ENCODE results near the gene CD300C.
"Not testable (repeated sequence)": the region's sequence is repeated elsewhere in the genome, so short reads cannot be mapped to it uniquely, and the experiment has no call there.

Gene CD300C

GRCh38 chr17:74558882-74559519 is 13.1 kb upstream of the CD300C start:
- no peaks in the 10 kb centered on the region for H3K9me3 ChIP-seq (ENCODE audit: control insufficient read depth, insufficient read depth, low read length)
- H3K27ac ChIP-seq (ENCODE audit: low read depth, low read length), result no peak overlapping the region
- no peak overlapping the region for H3K4me3 ChIP-seq (ENCODE audit: low read length)
- no peaks in the 10 kb centered on the region for H3K79me2 ChIP-seq (ENCODE audit: control insufficient read depth, low read length)
- H3K4me1 ChIP-seq (ENCODE audit: control insufficient read depth, low read length), result no peaks in the 10 kb centered on the region
- no peaks in the 10 kb centered on the region for H4K20me1 ChIP-seq (ENCODE audit: control insufficient read depth, insufficient read depth, low read depth, low read length)
- no peaks in the 10 kb centered on the region for H3F3A ChIP-seq (ENCODE audit: control insufficient read depth, insufficient read depth)
- no peak overlapping the region for H3K4me2 ChIP-seq (ENCODE audit: low read length)
- H3K36me3 ChIP-seq (ENCODE audit: control insufficient read depth, low read length), result no peaks in the 10 kb centered on the region
- H3K9me2 ChIP-seq (replicated peaks; ENCODE audit: control insufficient read depth, low read length), result no peaks in the 10 kb centered on the region
- H3K27me3 ChIP-seq (ENCODE audit: control insufficient read depth, low read length), result no peaks in the 10 kb centered on the region
- TF ChIP-seq, protein P1, sequence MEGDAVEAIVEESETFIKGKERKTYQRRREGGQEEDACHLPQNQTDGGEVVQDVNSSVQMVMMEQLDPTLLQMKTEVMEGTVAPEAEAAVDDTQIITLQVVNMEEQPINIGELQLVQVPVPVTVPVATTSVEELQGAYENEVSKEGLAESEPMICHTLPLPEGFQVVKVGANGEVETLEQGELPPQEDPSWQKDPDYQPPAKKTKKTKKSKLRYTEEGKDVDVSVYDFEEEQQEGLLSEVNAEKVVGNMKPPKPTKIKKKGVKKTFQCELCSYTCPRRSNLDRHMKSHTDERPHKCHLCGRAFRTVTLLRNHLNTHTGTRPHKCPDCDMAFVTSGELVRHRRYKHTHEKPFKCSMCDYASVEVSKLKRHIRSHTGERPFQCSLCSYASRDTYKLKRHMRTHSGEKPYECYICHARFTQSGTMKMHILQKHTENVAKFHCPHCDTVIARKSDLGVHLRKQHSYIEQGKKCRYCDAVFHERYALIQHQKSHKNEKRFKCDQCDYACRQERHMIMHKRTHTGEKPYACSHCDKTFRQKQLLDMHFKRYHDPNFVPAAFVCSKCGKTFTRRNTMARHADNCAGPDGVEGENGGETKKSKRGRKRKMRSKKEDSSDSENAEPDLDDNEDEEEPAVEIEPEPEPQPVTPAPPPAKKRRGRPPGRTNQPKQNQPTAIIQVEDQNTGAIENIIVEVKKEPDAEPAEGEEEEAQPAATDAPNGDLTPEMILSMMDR (IDR thresholded peaks at IDR 0.05; ENCODE audit: low read depth, low read length, poor library complexity, severe bottlenecking), result no peak
- no peak for TF ChIP-seq EZH2phosphoT487 (IDR thresholded peaks at IDR 0.05; ENCODE audit: borderline replicate concordance, low read length)

DNA sequence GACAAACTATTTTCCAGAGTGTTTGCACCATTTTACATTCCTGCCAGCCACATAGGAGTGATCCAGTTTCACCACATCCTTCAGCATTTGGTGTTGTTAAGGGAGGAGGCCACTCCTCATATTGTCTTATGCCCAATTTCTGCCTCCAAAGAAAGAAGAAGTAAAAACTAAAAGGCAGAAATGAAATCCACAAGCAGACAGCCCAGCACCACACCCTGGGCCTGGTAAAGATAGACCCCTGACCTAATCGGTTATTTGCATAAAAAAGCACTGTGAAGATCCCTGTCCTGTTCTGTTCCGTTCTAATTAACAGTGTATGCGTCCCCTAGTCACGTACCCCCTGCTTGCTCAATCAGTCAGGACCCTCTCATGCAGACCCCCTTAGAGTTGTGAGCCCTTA is 12.5 kb upstream of the CD300C start:
- H3K79me2 ChIP-seq (ENCODE audit: control insufficient read depth, low read length); H3K9me2 ChIP-seq (replicated peaks; ENCODE audit: control insufficient read depth, low read length); H3K27me3 ChIP-seq (ENCODE audit: control insufficient read depth, low read length); H3K9me3 ChIP-seq (ENCODE audit: control insufficient read depth, insufficient read depth, low read length); H3K4me3 ChIP-seq (ENCODE audit: low read length); H3K4me1 ChIP-seq (ENCODE audit: control insufficient read depth, low read length); H4K20me1 ChIP-seq (ENCODE audit: control insufficient read depth, insufficient read depth, low read depth, low read length); H3F3A ChIP-seq (ENCODE audit: control insufficient read depth, insufficient read depth); H3K36me3 ChIP-seq (ENCODE audit: control insufficient read depth, low read length); H3K4me2 ChIP-seq (ENCODE audit: low read length); H3K27ac ChIP-seq (ENCODE audit: low read depth, low read length): not testable (repeated sequence)

DNA sequence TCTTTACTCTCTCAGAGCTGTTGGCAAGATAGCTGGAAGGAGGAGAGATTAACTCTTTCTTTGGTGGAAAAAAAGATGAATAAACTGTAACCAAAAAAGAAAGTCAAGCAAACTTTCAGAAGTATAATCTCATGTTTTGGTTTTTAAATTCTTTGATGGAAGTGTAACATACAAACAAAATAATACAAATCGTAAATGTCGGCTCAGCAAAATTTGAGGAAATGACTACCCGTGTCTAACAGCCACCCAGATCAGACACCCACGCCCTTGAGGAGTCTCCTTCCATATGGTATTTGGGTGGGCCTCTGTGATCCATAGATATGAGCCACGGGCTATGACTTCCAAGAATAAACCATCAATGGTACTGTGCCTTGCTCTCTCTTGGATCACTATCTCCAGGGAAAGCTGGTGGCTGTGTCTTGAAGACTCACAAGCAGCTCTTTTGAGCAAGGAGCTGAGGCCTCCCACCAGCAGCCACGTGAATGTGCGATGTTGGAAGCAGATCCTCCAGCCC is 9.6 kb upstream of the CD300C start:
- no peaks in the 10 kb centered on the region for H3K9me2 ChIP-seq (replicated peaks; ENCODE audit: control insufficient read depth, low read length)
- H3K36me3 ChIP-seq (ENCODE audit: control insufficient read depth, low read length), result no peaks in the 10 kb centered on the region
- H4K20me1 ChIP-seq (ENCODE audit: control insufficient read depth, insufficient read depth, low read depth, low read length), result no peaks in the 10 kb centered on the region
- no peak for TF ChIP-seq EZH2phosphoT487 (IDR thresholded peaks at IDR 0.05; ENCODE audit: borderline replicate concordance, low read length)
- no peak overlapping the region for H3K4me3 ChIP-seq (ENCODE audit: low read length)
- no peak overlapping the region for H3K27ac ChIP-seq (ENCODE audit: low read depth, low read length)
- no peaks in the 10 kb centered on the region for H3K9me3 ChIP-seq (ENCODE audit: control insufficient read depth, insufficient read depth, low read length)
- no peak overlapping the region for H3K4me2 ChIP-seq (ENCODE audit: low read length)
- H3K79me2 ChIP-seq (ENCODE audit: control insufficient read depth, low read length), result no peaks in the 10 kb centered on the region
- H3K4me1 ChIP-seq (ENCODE audit: control insufficient read depth, low read length), result no peaks in the 10 kb centered on the region
- H3F3A ChIP-seq (ENCODE audit: control insufficient read depth, insufficient read depth), result no peaks in the 10 kb centered on the region
- H3K27me3 ChIP-seq (ENCODE audit: control insufficient read depth, low read length), result no peaks in the 10 kb centered on the region

DNA sequence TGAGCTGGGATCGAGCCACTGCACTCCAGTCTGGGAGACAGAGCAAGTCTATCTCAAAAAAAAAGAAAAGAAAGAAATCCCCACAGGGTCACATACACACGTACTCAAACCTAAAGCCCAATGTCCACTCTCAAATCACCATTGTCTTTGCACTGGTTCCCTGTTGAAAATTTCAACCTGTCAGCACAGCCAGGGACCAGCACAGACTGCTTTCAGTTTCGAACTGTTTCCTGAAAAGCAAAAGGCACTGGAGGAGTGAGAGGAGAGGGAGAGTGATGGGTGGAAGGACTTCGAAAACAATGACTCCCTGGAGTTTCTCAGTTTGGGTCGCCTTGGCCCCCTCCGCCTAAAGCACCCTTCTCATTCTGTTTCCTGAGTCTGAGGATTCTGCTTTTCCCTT is 9.0 kb upstream of the CD300C start:
- Histone ChIP-seq H3K4me1 (ENCODE audit: control insufficient read depth, low read length) (no peaks in the 10 kb centered on the region), H3K4me3 (ENCODE audit: low read length) (no peak overlapping the region), H3K36me3 (ENCODE audit: control insufficient read depth, low read length) (no peaks in the 10 kb centered on the region), H3K4me2 (ENCODE audit: low read length) (no peak overlapping the region), H3K27ac (ENCODE audit: low read depth, low read length) (no peak overlapping the region), H3K9me2 (replicated peaks; ENCODE audit: control insufficient read depth, low read length) (no peaks in the 10 kb centered on the region), H3F3A (ENCODE audit: control insufficient read depth, insufficient read depth) (no peaks in the 10 kb centered on the region), H3K79me2 (ENCODE audit: control insufficient read depth, low read length) (no peaks in the 10 kb centered on the region), H4K20me1 (ENCODE audit: control insufficient read depth, insufficient read depth, low read depth, low read length) (no peaks in the 10 kb centered on the region), H3K9me3 (ENCODE audit: control insufficient read depth, insufficient read depth, low read length) (no peaks in the 10 kb centered on the region), H3K27me3 (ENCODE audit: control insufficient read depth, low read length) (no peaks in the 10 kb centered on the region)
- TF ChIP-seq, protein P1 (IDR thresholded peaks at IDR 0.05; ENCODE audit: low read depth, low read length, poor library complexity, severe bottlenecking), result no peak
- no peak for TF ChIP-seq EZH2phosphoT487 (IDR thresholded peaks at IDR 0.05; ENCODE audit: borderline replicate concordance, low read length)

Measured in DOHH2 (cell line).